Measurements from ENCODE around the gene PRR23A.

The PRR23A gene

GRCh38 chr3:139005356-139005993 is 593 bp downstream of the PRR23A start:
- Histone ChIP-seq H3K9ac (ENCODE audit: low read depth, low read length, poor library complexity) (no peak overlapping the region), H3K23ac (ENCODE audit: low read depth, low read length, poor library complexity) (no peak overlapping the region), H3K27me3 (ENCODE audit: control insufficient read depth in 3 of 3, insufficient read depth in 3 of 3, low read depth in 1 of 3, low read length in 3 of 3) (no peaks in the 10 kb centered on the region), H4K91ac (ENCODE audit: low read depth, low read length, poor library complexity) (no peak overlapping the region), H3K27ac (replicated peaks; ENCODE audit: low read length) (no peak overlapping the region), H3K4me3 (ENCODE audit: low read length in 2 of 2) (no peak overlapping the region), H3K4me1 (ENCODE audit: control insufficient read depth in 2 of 2, insufficient read depth in 1 of 2, low read depth in 1 of 2, low read length in 2 of 2) (no peaks in the 10 kb centered on the region), H3K36me3 (replicated peaks in 1 of 2; ENCODE audit: control insufficient read depth in 2 of 2, insufficient read depth in 2 of 2, low read length in 2 of 2) (no peaks in the 10 kb centered on the region), H2BK120ac (ENCODE audit: low read depth, low read length) (no peak overlapping the region), H3K14ac (ENCODE audit: low read length) (peak overlapping the region; percentile 56), H3K18ac (ENCODE audit: low read length) (no peak overlapping the region), H3K4ac (ENCODE audit: low read length) (no peak overlapping the region), H3K9me3 (replicated peaks in 1 of 2; ENCODE audit: control insufficient read depth in 2 of 2, insufficient read depth in 1 of 2, low read depth in 1 of 2, low read length in 2 of 2) (peaks cover 0 to 3% of the 10 kb centered on the region in 2 donors), H3K4me2 (ENCODE audit: insufficient read depth, low read length, poor library complexity, severe bottlenecking) (no peak overlapping the region), H2BK5ac (ENCODE audit: low read length) (no peak overlapping the region), H2AFZ (ENCODE audit: low read length) (no peak overlapping the region), H3K79me1 (ENCODE audit: low read depth, low read length) (no peaks in the 10 kb centered on the region), H4K8ac (ENCODE audit: low read depth, low read length) (no peak overlapping the region), H2AK5ac (ENCODE audit: low read depth, low read length) (no peak overlapping the region), H2BK15ac (ENCODE audit: low read length) (no peak overlapping the region), H2BK12ac (ENCODE audit: low read length) (no peak overlapping the region)
- no peak for DNase-seq (ENCODE audit: low spot score)
- no CpG with 5 or more reads among the region's 45 CpGs for WGBS, 2 donors (ENCODE audit: extremely low coverage in 2 of 2, insufficient read length in 2 of 2, insufficient replicate concordance in 1 of 2)

- H3K4ac ChIP-seq (ENCODE audit: low read length) = no peak overlapping the region
- no peak overlapping the region for H2BK12ac ChIP-seq (ENCODE audit: low read length)
- H3K18ac ChIP-seq (ENCODE audit: low read length) = no peak overlapping the region
- H2AFZ ChIP-seq (ENCODE audit: low read length) = no peak overlapping the region
- H3K36me3 ChIP-seq (replicated peaks in 1 of 2; ENCODE audit: control insufficient read depth in 2 of 2, insufficient read depth in 2 of 2, low read length in 2 of 2) = no peaks in the 10 kb centered on the region
- H3K4me3 ChIP-seq (ENCODE audit: low read length in 2 of 2) = no peak overlapping the region
- no CpG with 5 or more reads among the region's 1 CpG for WGBS, 2 donors (ENCODE audit: extremely low coverage in 2 of 2, insufficient read length in 2 of 2, insufficient replicate concordance in 1 of 2)
- H3K79me1 ChIP-seq (ENCODE audit: low read depth, low read length) = no peaks in the 10 kb centered on the region
- H3K9ac ChIP-seq (ENCODE audit: low read depth, low read length, poor library complexity) = no peak overlapping the region
- no peak overlapping the region for H3K23ac ChIP-seq (ENCODE audit: low read depth, low read length, poor library complexity)
- no peaks in the 10 kb centered on the region for H3K9me3 ChIP-seq (replicated peaks in 1 of 2; ENCODE audit: control insufficient read depth in 2 of 2, insufficient read depth in 1 of 2, low read depth in 1 of 2, low read length in 2 of 2)
- H4K8ac ChIP-seq (ENCODE audit: low read depth, low read length) = no peak overlapping the region
- no peak overlapping the region for H4K91ac ChIP-seq (ENCODE audit: low read depth, low read length, poor library complexity)
- H2BK5ac ChIP-seq (ENCODE audit: low read length) = no peak overlapping the region
- no peak overlapping the region for H2BK120ac ChIP-seq (ENCODE audit: low read depth, low read length)
- H3K4me1 ChIP-seq (ENCODE audit: control insufficient read depth in 2 of 2, insufficient read depth in 1 of 2, low read depth in 1 of 2, low read length in 2 of 2) = no peaks in the 10 kb centered on the region
- no peak overlapping the region for H3K14ac ChIP-seq (ENCODE audit: low read length)
- no peak overlapping the region for H3K4me2 ChIP-seq (ENCODE audit: insufficient read depth, low read length, poor library complexity, severe bottlenecking)
- H2AK5ac ChIP-seq (ENCODE audit: low read depth, low read length) = no peak overlapping the region
- H3K27ac ChIP-seq (replicated peaks; ENCODE audit: low read length) = no peak overlapping the region
- no peaks in the 10 kb centered on the region for H3K27me3 ChIP-seq (ENCODE audit: control insufficient read depth in 3 of 3, insufficient read depth in 3 of 3, low read depth in 1 of 3, low read length in 3 of 3)
- no peak for DNase-seq (ENCODE audit: low spot score)
- H2BK15ac ChIP-seq (ENCODE audit: low read length) = no peak overlapping the region
Measured at GRCh38 chr3:138995706-138996105, 10.4 kb downstream of the PRR23A start.

GRCh38 chr3:138987181-138987580 is 18.9 kb downstream of the PRR23A start:
- no CpG with 5 or more reads among the region's 2 CpGs for WGBS, 2 donors (ENCODE audit: extremely low coverage in 2 of 2, insufficient read length in 2 of 2, insufficient replicate concordance in 1 of 2)
- no peak for DNase-seq (ENCODE audit: low spot score)
- Histone ChIP-seq H3K9me3 (replicated peaks in 1 of 2; ENCODE audit: control insufficient read depth in 2 of 2, insufficient read depth in 1 of 2, low read depth in 1 of 2, low read length in 2 of 2) (no peaks in the 10 kb centered on the region), H3K18ac (ENCODE audit: low read length) (peak overlapping the region; percentile 55), H3K9ac (ENCODE audit: low read depth, low read length, poor library complexity) (no peak overlapping the region), H3K27me3 (ENCODE audit: control insufficient read depth in 3 of 3, insufficient read depth in 3 of 3, low read depth in 1 of 3, low read length in 3 of 3) (peaks cover 0 to 10% (median 0%) of the 10 kb centered on the region in 3 experiments), H3K79me1 (ENCODE audit: low read depth, low read length) (no peaks in the 10 kb centered on the region), H2AK5ac (ENCODE audit: low read depth, low read length) (no peak overlapping the region), H3K4me2 (ENCODE audit: insufficient read depth, low read length, poor library complexity, severe bottlenecking) (no peak overlapping the region), H2BK15ac (ENCODE audit: low read length) (no peak overlapping the region), H2BK5ac (ENCODE audit: low read length) (no peak overlapping the region), H3K36me3 (replicated peaks in 1 of 2; ENCODE audit: control insufficient read depth in 2 of 2, insufficient read depth in 2 of 2, low read length in 2 of 2) (no peaks in the 10 kb centered on the region), H2AFZ (ENCODE audit: low read length) (no peak overlapping the region), H2BK120ac (ENCODE audit: low read depth, low read length) (no peak overlapping the region), H3K14ac (ENCODE audit: low read length) (no peak overlapping the region), H3K23ac (ENCODE audit: low read depth, low read length, poor library complexity) (no peak overlapping the region), H3K4me3 (ENCODE audit: low read length in 2 of 2) (peak overlapping the region in 1 of 2 donors; percentile 10), H3K4ac (ENCODE audit: low read length) (no peak overlapping the region), H3K27ac (replicated peaks; ENCODE audit: low read length) (no peak overlapping the region), H4K91ac (ENCODE audit: low read depth, low read length, poor library complexity) (no peak overlapping the region), H3K4me1 (ENCODE audit: control insufficient read depth in 2 of 2, insufficient read depth in 1 of 2, low read depth in 1 of 2, low read length in 2 of 2) (peaks cover 0 to 5% of the 10 kb centered on the region in 2 donors), H4K8ac (ENCODE audit: low read depth, low read length) (no peak overlapping the region), H2BK12ac (ENCODE audit: low read length) (no peak overlapping the region)

GRCh38 chr3:138985932-138986331 is 20.1 kb downstream of the PRR23A start:
- Histone ChIP-seq H3K14ac (ENCODE audit: low read length) (no peak overlapping the region), H3K4me3 (ENCODE audit: low read length in 2 of 2) (no peak overlapping the region), H3K27ac (replicated peaks; ENCODE audit: low read length) (no peak overlapping the region), H4K8ac (ENCODE audit: low read depth, low read length) (no peak overlapping the region), H3K18ac (ENCODE audit: low read length) (no peak overlapping the region), H2AFZ (ENCODE audit: low read length) (no peak overlapping the region), H3K4ac (ENCODE audit: low read length) (no peak overlapping the region), H3K9ac (ENCODE audit: low read depth, low read length, poor library complexity) (no peak overlapping the region), H3K4me1 (ENCODE audit: control insufficient read depth in 2 of 2, insufficient read depth in 1 of 2, low read depth in 1 of 2, low read length in 2 of 2) (peaks cover 0 to 5% of the 10 kb centered on the region in 2 donors), H3K27me3 (ENCODE audit: control insufficient read depth in 3 of 3, insufficient read depth in 3 of 3, low read depth in 1 of 3, low read length in 3 of 3) (peaks cover 0 to 10% (median 0%) of the 10 kb centered on the region in 3 experiments), H3K79me1 (ENCODE audit: low read depth, low read length) (no peaks in the 10 kb centered on the region), H2AK5ac (ENCODE audit: low read depth, low read length) (no peak overlapping the region), H3K36me3 (replicated peaks in 1 of 2; ENCODE audit: control insufficient read depth in 2 of 2, insufficient read depth in 2 of 2, low read length in 2 of 2) (no peaks in the 10 kb centered on the region), H4K91ac (ENCODE audit: low read depth, low read length, poor library complexity) (no peak overlapping the region), H3K4me2 (ENCODE audit: insufficient read depth, low read length, poor library complexity, severe bottlenecking) (no peak overlapping the region), H2BK12ac (ENCODE audit: low read length) (no peak overlapping the region), H3K23ac (ENCODE audit: low read depth, low read length, poor library complexity) (no peak overlapping the region), H3K9me3 (replicated peaks in 1 of 2; ENCODE audit: control insufficient read depth in 2 of 2, insufficient read depth in 1 of 2, low read depth in 1 of 2, low read length in 2 of 2) (no peaks in the 10 kb centered on the region), H2BK5ac (ENCODE audit: low read length) (no peak overlapping the region), H2BK120ac (ENCODE audit: low read depth, low read length) (no peak overlapping the region), H2BK15ac (ENCODE audit: low read length) (no peak overlapping the region)
- peak; percentile 9 for DNase-seq (ENCODE audit: low spot score)
- WGBS, 2 donors (ENCODE audit: extremely low coverage in 2 of 2, insufficient read length in 2 of 2, insufficient replicate concordance in 1 of 2) = no CpG with 5 or more reads among the region's 4 CpGs

Measured in neuronal stem cell (in vitro differentiated cells).